ENCODE measurements around the gene TAF1D.
"Not testable (repeated sequence)": the region's sequence is repeated elsewhere in the genome, so short reads cannot be mapped to it uniquely, and the experiment has no call there.

The TAF1D gene

GRCh38 chr11:93741094-93741881 lies at the start of gene TAF1D, which contains the start of gene C11orf54:
Gene TAF1D (minus strand): TSS chr11:93741495. CDS start chr11:93739304, 2,191 bp downstream.
Gene C11orf54 (plus strand): TSS chr11:93741672. CDS start chr11:93747394, 5,722 bp downstream.
- DNase-seq (ENCODE audit: low read depth), result peak; percentile 89

GRCh38 chr11:93784935-93785360 lies 43.7 kb upstream of the TAF1D start:
- DNase-seq (ENCODE audit: low read depth), result no peak

- DNase-seq (ENCODE audit: low read depth), result peak; percentile 85
These were observed 43.0 kb upstream of the TAF1D start, which contains the start of gene MED17 for GRCh38 chr11:93784145-93784934. Gene MED17 (plus strand): TSS chr11:93784282. CDS start chr11:93784514, 232 bp downstream.

GRCh38 chr11:93783765-93784144 lies 42.5 kb upstream of the TAF1D start:
- no peak for DNase-seq (ENCODE audit: low read depth)

- DNase-seq (ENCODE audit: low read depth), result no peak
These were observed 42.1 kb upstream of the TAF1D start for GRCh38 chr11:93783362-93783761.

- no peak for DNase-seq (ENCODE audit: low read depth)
These were observed 34.0 kb upstream of the TAF1D start for GRCh38 chr11:93775289-93775688.

GRCh38 chr11:93774560-93774959 lies 33.3 kb upstream of the TAF1D start:
- not testable (repeated sequence) for DNase-seq (ENCODE audit: low read depth)

GRCh38 chr11:93773601-93774200 lies 32.4 kb upstream of the TAF1D start:
- no peak for DNase-seq (ENCODE audit: low read depth)

GRCh38 chr11:93773045-93773477 lies 31.8 kb upstream of the TAF1D start:
- no peak for DNase-seq (ENCODE audit: low read depth)

GRCh38 chr11:93772123-93772522 lies 30.8 kb upstream of the TAF1D start:
- DNase-seq (ENCODE audit: low read depth), result no peak

GRCh38 chr11:93770160-93770559 lies 28.9 kb upstream of the TAF1D start:
- DNase-seq (ENCODE audit: low read depth), result no peak

- no peak for DNase-seq (ENCODE audit: low read depth)
These were observed 25.7 kb upstream of the TAF1D start for GRCh38 chr11:93767018-93767417.

GRCh38 chr11:93766504-93766903 lies 25.2 kb upstream of the TAF1D start:
- no peak for DNase-seq (ENCODE audit: low read depth)

- no peak for DNase-seq (ENCODE audit: low read depth)
These were observed 24.3 kb upstream of the TAF1D start for GRCh38 chr11:93765551-93765950.

- no peak for DNase-seq (ENCODE audit: low read depth)
These were observed 20.6 kb upstream of the TAF1D start for GRCh38 chr11:93761910-93762309.

- not testable (repeated sequence) for DNase-seq (ENCODE audit: low read depth)
These were observed 17.8 kb upstream of the TAF1D start for GRCh38 chr11:93759123-93759522.

GRCh38 chr11:93757924-93758865 lies 16.9 kb upstream of the TAF1D start:
- DNase-seq (ENCODE audit: low read depth), result no peak

GRCh38 chr11:93757301-93757700 lies 16.0 kb upstream of the TAF1D start:
- no peak for DNase-seq (ENCODE audit: low read depth)

- no peak for DNase-seq (ENCODE audit: low read depth)
These were observed 15.5 kb upstream of the TAF1D start for GRCh38 chr11:93756748-93757147.

- DNase-seq (ENCODE audit: low read depth), result no peak
These were observed 11.9 kb upstream of the TAF1D start for GRCh38 chr11:93753241-93753640.

GRCh38 chr11:93751001-93751400 lies 9.7 kb upstream of the TAF1D start:
- DNase-seq (ENCODE audit: low read depth), result no peak
